Measurements from ENCODE around the gene PDE4B.

Gene PDE4B

DNA sequence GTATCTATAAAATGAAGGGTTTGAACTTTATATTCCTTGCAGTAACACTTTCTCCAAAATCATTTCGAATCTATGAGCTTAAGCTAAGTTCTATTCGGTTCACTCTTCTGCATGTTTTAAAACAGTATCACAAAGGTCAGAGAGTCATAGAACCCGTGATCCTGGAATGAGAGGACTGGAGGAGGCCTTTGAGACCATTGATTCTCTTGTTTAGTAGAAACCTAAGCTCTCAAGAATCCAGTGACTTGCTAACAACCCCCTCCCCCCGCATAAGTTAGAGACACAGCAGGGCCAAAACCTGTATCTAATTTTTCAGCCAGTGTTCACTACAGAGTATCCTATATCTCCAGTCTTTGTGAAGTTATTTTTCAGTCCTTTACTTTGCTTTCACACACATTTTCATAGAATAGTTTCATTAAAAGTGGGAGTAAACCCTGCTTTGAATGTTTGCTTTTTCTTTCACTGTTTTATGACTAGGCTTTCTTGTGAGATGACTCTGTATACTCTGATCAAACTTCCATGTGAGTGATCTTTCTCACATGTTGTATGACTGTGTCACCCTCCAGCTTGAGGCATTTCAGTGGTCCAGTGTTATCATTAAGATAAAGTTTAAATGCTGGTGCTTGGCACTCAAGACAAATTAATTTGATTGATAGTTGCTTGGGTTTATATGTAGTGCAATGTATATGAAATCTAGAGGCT lies 465.9 kb downstream of the PDE4B start:
- no peak for DNase-seq (ENCODE audit: low read depth, low spot score)

DNA sequence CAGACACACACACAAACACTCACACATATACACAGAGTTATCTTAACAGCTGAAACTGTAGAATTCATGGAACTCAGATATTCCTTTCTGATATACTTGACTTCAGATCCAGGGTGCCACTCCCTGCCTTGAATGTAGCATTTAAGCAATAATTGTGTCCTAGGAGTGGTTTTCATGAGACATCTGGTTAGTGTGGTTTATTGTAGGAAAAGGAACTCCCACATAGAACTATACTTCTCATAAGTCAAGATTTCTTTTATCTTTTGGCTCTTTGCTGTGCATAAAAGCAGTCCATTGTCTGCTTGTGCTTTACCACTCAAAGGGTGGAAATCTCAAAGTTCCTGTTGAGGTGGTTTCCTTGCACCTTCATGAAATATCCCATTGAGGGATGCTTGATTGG lies 468.7 kb downstream of the PDE4B start:
- DNase-seq (ENCODE audit: low read depth, low spot score), result no peak

DNA sequence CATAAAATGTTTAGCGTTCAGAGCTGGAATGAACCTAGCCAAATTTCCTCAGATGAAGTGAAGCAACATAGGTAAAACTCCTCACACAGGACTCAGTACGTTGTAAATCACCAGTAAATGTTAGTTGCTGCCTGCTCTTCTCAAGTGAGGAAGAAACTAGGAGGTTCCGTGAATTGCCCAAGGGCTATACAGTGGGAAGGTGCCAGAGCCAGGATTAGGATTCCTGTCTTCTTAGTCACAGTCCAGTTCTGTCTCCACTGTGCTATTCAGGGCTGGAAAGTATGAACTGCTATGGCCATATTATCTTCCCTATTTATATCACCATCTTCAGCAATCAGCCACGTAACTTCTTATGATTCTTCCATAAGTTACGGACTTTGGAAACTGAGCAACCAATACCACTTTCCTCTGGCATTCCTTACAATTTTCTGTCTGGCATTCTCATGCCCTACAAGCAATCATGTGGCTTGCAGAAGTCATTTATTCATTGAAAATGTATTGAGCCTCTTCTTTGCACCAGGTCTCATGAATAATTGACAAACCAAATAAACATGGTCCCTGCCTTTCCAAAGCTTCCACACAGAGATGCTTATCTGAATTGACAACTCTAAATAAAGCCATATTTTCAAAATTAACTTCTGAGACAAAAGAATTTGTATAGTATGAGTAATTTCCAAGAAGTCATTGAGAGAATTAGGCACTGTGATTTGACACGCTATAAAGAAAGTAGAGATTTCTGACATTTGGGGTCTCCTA lies 469.7 kb downstream of the PDE4B start:
- DNase-seq (ENCODE audit: low read depth, low spot score), result no peak

DNA sequence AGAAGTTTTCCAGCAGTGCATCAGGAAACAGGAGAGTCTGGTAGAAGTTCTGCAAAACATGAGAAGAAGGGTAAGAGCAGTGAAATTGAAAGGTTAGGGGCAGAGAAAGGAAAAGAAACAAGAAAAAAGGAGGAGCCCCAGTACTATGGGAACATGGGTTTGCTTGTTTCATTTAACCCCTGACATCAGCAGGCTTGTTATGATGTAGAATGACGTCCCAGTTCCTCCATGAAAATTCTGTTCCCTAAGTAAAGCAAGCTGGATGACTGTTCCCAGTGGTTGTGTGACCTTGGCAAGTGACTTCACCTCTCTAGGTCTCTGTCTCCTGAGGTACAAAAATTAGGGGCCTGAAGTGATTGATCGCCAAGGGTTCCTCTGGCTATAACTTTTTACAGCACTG lies 472.6 kb downstream of the PDE4B start:
- DNase-seq (ENCODE audit: low read depth, low spot score), result no peak

DNA sequence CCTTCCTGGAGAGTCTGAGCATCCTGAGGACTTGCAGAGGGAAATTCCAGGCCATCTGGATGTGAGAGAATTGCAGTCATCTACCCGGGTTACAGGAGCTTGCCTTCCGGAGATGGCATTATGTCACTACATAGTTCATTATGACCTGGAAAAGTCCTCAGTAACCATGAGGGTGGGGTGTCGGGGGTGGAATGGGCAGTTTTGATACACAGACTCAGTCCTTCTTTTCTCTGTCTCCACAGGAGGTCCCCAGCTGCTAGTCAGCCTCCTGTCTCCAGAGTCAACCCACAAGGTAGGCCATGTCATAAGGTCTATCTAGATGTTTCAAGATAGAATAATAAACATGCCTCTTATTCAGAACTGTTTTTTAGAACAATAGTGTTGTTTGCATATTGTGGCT lies 473.1 kb downstream of the PDE4B start:
- no peak for DNase-seq (ENCODE audit: low read depth, low spot score)

DNA sequence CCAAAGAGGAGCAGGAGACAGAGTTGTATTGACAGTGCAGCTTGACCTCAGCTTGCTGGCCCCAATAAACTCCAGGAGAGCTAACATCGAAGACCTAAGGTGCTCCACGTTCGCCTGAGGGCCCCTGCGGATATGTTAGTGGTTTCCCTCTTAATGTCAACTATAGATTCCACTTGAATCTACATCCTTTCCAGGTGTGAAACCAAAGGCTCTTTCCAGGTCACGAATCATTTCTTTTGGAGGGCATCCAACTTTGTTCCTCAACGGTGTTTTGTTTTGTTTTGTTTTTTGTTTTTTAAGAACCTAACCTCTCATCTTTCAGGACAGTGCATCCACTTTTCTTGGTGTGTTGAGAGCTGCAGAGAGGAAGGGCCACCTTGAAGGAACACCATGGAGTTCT lies 473.7 kb downstream of the PDE4B start:
- no peak for DNase-seq (ENCODE audit: low read depth, low spot score)

DNA sequence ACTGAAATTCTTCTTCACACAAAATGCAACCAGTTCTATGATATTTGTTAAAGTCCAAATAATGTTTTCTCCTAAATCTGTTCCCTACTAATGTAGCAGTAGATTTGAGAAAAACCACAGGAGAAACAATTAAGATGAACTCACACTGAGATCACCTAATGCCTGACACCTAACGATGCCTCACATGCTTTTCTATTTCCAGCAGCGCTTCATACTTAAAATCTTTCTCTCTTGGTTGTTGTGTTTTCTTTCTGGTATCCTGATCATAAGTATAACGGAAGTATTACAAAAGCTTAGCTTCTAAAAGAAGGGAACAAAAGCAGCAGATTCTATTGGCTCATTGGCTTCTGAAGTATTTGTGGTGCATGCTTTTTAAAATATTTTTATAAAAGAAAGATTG lies 474.1 kb downstream of the PDE4B start:
- DNase-seq (ENCODE audit: low read depth, low spot score), result no peak

DNA sequence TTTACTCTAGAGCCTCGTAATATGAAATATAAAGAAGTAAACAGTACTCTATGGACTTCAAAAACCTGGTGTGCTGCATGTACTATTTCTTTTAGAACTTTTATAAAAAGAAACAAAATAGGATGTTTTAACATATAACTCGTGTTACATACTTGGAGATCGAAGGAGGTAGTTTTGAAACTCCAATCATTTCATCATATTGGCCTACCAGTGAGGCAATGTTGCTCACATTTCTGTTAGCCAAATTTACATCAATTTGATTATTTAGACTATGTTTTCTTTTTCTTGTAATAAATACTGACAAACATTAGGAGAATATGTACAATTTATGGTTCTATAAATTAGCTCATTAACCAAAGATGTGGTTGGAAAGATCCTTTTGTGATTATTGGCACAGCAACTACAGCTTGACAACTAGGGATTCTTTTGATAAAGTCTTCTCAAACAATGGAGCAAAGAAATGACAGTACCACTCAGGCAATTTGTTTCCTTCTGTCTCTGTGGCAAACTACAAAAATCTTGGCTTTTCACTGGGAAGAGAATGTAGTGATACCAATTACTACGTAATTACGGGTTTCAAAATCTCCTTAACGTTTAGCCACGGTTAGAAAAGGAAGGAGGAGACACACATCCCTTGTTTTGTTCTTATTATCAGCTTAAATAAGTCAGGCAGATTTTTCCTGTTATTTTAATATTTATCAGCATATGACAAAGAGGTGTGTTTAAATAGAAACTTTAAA lies 474.7 kb downstream of the PDE4B start:
- no peak for DNase-seq (ENCODE audit: low read depth, low spot score)

DNA sequence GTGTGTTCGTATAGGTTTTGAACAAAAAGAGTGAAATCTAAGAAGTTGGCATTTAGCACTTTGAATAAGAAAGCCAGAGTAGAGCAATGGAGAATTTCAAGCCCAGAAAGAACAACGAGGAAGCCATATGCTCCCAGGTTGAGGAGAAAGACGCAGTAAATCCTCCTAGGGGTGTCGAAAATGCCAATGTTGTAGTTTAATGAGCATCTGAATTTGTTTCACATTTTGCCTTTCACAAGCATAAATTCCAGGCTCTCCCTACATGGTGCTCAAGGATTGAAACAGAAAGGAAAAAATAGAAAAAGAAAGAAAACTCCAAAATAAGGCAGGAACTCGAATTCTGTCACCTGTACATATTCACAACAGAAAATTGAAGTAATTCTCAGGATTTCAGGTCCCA lies 476.5 kb downstream of the PDE4B start:
- no peak for DNase-seq (ENCODE audit: low read depth, low spot score)

DNA sequence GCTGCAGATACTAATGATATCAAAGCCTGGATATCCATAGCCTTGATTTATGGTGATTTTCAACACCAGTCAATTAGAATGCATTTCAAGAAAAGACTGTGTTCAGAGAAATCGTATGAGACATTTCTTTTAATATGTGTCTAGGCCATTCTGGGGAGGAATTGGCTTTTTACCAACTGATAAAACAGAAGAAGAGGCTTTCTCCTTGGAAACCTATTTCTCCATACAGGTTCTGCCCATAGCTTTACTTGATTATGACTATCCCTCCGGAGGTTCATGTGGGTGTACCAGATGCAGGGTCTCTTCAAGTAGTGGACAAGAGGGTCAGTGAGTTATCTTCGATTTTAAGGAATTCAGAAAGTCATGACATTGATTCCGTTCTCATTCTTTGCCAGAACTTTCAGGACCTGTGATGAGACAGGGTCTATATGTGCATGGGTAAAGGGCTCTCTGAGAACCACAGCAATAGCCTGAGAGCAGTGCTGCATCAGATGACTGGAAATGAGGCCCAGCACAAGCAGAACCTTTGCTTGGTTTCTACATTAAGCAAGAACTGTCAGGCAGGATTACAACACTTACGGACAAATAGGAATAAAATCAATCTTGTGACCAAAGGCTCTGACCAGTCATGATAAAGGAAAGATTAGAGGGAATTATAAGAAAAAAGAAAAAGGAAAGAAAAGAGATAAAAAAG lies 477.6 kb downstream of the PDE4B start:
- DNase-seq (ENCODE audit: low read depth, low spot score), result no peak

DNA sequence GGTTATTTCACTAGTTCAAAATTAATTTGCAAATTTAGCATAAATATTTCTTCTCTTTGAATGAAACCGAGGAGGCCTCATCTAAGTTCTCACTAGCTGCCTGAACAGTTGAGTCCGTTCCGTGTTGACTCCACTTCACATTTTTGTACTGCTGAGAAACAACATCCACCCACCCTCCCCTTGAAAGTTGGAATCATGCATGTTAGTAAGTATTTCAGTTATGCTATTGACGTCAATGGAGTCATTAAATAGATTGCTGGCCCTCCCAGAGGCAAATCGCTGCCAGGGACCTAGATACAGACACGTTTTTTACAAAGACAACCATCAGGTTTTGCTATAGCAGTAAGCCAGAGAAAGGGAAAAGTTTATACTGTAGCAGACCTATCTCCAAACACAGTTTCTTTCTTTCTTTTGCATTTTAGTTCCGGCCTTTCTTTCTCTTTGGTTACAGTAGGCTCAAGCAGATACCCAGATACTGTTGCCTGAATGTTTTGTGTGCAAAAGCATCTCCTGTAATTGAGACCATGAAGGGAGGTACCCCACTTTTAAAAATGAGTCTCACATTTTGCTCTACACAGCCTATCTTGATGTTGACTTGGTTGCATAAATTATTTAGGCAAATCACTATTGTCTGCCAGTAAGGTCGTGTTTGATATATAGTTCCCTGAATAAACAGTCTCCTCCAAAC lies 478.7 kb downstream of the PDE4B start:
- no peak for DNase-seq (ENCODE audit: low read depth, low spot score)

DNA sequence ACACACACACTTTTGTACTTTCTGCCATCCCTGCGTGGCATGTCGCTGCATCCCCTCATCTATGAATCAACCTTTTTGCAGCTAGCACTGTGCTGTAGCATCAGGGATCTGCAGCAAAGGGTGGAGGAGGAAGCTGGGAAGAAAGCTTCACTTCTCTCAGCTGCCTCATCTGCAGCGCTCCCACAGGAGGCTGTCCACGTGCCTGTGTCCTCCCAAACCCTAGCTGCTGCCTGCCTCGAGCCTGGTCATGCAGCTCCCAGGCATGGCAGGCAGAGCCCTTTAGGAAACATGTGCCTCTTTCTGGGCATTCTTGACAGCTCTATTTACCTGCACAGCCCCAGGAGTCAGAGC lies 479.2 kb downstream of the PDE4B start:
- DNase-seq (ENCODE audit: low read depth, low spot score), result no peak

DNA sequence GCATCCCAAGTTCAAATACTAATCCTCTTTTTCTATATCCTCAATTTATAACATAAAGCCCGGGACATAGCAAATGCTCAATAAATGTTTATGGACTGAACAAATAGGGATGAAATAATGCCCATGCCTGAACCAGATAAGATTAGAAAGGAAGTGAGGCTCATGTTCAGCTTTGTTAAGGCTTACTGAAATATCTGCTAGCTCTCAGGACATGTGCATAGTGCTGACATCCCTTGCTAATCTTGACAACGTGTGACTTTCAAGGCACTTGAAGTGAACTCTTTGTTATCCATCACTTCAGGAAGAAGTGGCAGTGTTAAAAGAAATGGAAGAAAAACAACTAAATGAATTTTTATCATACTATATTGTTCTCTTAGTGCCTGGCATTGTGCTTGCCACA lies 481.0 kb downstream of the PDE4B start:
- no peak for DNase-seq (ENCODE audit: low read depth, low spot score)

DNA sequence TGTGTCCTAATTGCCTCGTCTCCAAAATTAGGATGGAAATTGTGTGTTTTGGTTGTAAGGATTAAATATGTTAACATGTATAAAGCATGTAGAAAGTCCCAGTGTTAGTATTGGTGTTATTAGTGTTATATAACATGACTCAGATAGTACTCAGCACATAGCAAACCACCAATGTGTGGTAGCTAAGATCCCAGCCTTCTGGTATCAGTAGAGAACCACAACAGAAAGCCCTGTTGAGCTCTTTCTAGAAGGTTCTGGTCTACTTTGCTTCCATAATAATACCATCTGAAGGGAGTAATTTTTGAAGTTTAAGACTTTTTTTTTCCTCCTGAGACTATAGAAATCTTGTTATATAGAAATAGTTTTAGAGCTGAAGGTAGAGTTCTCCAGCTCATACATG lies 481.9 kb downstream of the PDE4B start:
- DNase-seq (ENCODE audit: low read depth, low spot score), result no peak

DNA sequence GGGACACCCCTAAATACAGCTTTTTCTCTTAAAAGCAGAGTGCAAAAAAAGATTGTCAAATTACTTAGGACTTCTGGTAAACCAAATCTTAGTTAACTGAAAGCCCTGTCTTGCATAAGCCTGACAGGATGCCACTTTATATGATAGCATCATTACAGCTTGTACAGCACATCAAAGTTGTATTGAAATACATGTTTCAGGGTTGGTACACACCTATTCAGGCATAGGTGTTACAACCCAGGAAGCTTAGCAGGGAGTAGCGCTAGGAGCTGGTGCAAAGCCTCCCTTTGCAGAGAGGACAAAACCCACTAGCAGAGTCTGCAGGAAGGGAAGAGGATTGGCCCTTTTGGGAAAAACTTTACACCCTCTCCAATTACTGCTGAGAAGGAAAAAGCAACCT lies 482.4 kb downstream of the PDE4B start:
- no peak for DNase-seq (ENCODE audit: low read depth, low spot score)

DNA sequence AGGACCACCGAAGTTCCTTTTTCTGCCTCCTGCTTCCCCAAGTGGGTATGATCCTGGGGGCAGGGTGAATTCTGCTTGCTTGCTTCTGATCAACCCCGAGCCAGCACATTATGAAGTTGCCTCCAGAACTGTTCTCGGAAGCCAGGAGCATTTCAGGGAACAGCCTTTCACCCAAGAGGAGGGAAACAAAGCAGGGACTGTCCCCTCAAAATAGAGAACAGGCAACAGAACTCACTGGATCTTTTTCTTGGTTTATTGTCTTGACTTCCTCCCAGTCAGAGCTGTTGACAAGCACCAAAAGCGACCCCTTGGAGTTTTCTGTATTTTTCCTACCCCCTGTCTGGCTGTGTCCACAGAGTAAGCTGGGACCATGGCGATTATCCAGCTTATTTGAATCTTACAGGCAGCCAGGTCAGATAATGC lies 482.9 kb downstream of the PDE4B start:
- DNase-seq (ENCODE audit: low read depth, low spot score), result no peak

DNA sequence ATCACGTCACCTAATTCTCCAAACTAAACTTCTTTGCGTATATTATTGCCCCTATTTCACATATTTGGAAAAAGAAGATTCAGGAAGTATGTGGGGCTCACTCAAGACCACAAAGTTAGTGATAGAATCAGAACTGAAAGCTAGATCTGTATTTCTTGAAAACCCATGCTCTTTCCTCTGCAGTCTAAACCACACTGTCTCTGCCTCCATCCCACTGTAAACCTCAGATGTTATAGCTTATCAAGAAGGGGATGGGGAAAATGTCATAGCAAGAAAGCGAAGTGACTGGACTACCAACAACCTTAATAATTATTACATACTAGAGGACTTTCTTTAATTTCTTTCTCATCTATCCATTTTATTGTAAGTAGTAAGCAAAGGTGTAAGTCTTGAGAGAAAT lies 483.5 kb downstream of the PDE4B start:
- no peak for DNase-seq (ENCODE audit: low read depth, low spot score)

DNA sequence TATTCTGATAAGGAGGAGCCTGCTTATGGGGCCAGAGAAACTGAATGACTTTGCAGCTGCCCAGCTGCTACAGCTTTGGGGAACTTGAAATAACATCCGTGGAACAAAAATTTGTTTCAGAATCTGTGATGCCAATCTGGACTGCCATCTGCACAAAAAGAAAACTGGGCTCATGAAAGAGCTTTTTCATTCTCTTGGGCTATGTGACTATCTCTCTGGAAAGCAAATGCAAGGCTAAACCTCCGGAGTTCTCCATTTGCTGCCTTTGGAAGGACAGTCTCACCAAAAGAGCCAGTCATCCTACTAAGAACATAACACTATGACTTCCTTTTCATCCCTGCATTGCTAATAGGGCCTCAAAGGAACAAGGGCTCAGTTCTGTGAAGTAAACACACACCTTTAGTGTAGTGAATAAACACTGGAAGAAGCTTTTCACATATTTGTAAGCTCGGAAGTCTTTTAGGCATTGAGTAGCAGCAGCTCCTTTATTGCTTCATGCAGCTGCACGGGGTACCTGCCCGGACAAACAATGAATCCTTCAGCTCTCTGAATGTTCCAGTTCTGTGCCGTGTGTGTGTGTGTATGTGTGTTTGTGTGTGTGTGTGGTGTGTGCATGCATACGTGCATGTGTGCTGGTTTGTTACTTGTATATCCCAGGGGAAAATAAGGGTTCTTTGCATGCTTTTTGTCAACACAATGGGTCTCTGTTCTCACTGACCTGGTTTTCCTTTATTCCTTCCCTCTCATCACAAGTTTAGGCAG lies 485.7 kb downstream of the PDE4B start:
- DNase-seq (ENCODE audit: low read depth, low spot score), result no peak

DNA sequence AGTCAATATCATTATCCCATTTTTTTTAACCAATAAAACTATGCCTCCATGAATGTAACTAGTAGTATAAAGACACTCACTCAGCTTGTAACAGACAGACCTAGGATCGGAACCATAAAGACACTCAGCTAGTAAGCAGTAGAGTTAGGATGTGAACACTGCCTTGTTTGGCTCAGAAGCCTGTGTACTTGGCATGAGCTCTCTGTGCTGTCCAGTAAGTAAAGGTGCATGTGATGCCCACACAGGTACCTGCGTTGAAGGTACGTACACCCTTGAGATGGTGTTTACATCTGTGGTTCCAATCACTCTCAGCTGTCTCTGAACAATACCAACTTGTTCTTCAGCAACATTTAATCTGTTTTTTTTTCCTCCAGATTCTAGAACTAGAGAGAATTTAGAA lies 489.1 kb downstream of the PDE4B start:
- DNase-seq (ENCODE audit: low read depth, low spot score), result no peak

DNA sequence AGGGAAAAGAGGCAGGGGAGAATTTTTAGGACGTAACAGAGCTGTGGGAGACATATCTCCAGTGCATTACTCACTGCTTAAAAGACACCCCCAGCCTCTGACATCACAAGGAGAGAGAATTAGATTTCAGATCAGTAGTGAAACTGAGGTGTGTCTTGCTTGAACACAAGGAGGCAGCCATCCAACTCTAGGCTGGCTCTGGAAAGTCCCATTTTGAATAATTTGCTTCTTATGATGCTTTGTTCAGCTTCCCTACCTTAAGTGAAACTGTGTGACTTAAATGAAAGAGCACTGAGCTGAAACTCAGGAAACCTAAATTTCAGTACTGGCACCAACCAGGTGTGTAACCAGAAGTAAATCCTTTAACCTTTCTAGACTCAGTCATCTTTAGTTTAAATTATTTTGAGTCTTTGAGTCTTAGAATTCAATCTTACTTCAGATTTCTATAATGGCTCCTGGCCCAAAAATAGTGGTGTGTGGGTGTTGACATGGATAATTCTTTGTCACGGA lies 489.7 kb downstream of the PDE4B start:
- DNase-seq (ENCODE audit: low read depth, low spot score), result peak; percentile 38
